Neuronal stem cell (in vitro differentiated cells): Measurements from ENCODE around the gene TTLL10.

ENCODE experiments used
- DNase-seq: peaks from one replicate; pipeline ENCODE4 v3.0.0-alpha.2; 2013; ENCODE audit warnings: low spot score
- H2AFZ ChIP-seq: one replicate; pipeline ENCODE4 v1.6.1; 2013; ENCODE audit warnings: mild to moderate bottlenecking, low read length, inconsistent platforms
- H2AK5ac ChIP-seq: 2 replicates; pipeline ENCODE4 v1.6.1; 2013; ENCODE audit warnings: low read depth, mild to moderate bottlenecking, inconsistent platforms, low read length, moderate library complexity, mixed read lengths
- H2BK120ac ChIP-seq: 2 replicates; pipeline ENCODE4 v1.6.1; 2013; ENCODE audit warnings: low read depth, mild to moderate bottlenecking, inconsistent platforms, low read length, moderate library complexity, mixed read lengths
- H2BK12ac ChIP-seq: one replicate; pipeline ENCODE4 v1.6.1; 2013; ENCODE audit warnings: low read length, inconsistent platforms
- H2BK15ac ChIP-seq: 2 replicates; pipeline ENCODE4 v1.6.1; 2013; ENCODE audit warnings: mild to moderate bottlenecking, low read length, inconsistent platforms, mixed read lengths
- H2BK5ac ChIP-seq: one replicate; pipeline ENCODE4 v1.6.1; 2013; ENCODE audit warnings: inconsistent platforms, mild to moderate bottlenecking, low read length, moderate library complexity
- H3K14ac ChIP-seq: one replicate; pipeline ENCODE4 v1.6.1; 2013; ENCODE audit warnings: low read length, inconsistent platforms
- H3K18ac ChIP-seq: 2 replicates; pipeline ENCODE4 v1.6.1; 2013; ENCODE audit warnings: low read length, inconsistent platforms
- H3K23ac ChIP-seq: 2 replicates; pipeline ENCODE4 v1.6.1; 2013; ENCODE audit warnings: low read depth, mild to moderate bottlenecking, mixed read lengths, low read length, inconsistent platforms; ENCODE audit not compliant: poor library complexity
- H3K27ac ChIP-seq: replicated peaks from 3 replicates; pipeline ENCODE4 v1.5.1; 2013; ENCODE audit warnings: low read length, inconsistent platforms
- H3K27me3 ChIP-seq, 3 experiments: 2 replicates each; pipeline ENCODE4 v1.6.1; 2013; ENCODE audit warnings: low read length in 3 of 3, mild to moderate bottlenecking in 2 of 3, inconsistent platforms in 1 of 3, low read depth in 1 of 3, mixed read lengths in 1 of 3, moderate library complexity in 1 of 3; ENCODE audit not compliant: control insufficient read depth in 3 of 3, insufficient read depth in 3 of 3
- H3K36me3 ChIP-seq, 2 donors: replicated peaks in 1 of 2; 2 replicates each; pipeline ENCODE4 v1.6.1; 2013; ENCODE audit warnings: low read length in 2 of 2; ENCODE audit not compliant: control insufficient read depth in 2 of 2, insufficient read depth in 2 of 2
- H3K4ac ChIP-seq: 2 replicates; pipeline ENCODE4 v1.6.1; 2013; ENCODE audit warnings: inconsistent platforms, mild to moderate bottlenecking, low read length, moderate library complexity
- H3K4me1 ChIP-seq, 2 donors: 1 replicate in 1 of 2; 2 replicates in 1 of 2; pipeline ENCODE4 v1.6.1; 2013; ENCODE audit warnings: low read length in 2 of 2, low read depth in 1 of 2; ENCODE audit not compliant: control insufficient read depth in 2 of 2, insufficient read depth in 1 of 2
- H3K4me2 ChIP-seq: one replicate; pipeline ENCODE4 v1.6.1; 2013; ENCODE audit warnings: mild to moderate bottlenecking, low read length, inconsistent platforms; ENCODE audit not compliant: insufficient read depth, poor library complexity, severe bottlenecking
- H3K4me3 ChIP-seq, 2 donors: 2 replicates each; pipeline ENCODE4 v1.5.1; 2013; ENCODE audit warnings: low read length in 2 of 2, mild to moderate bottlenecking in 2 of 2, inconsistent platforms in 1 of 2, moderate library complexity in 1 of 2
- H3K79me1 ChIP-seq: one replicate; pipeline ENCODE4 v1.6.1; 2013; ENCODE audit warnings: low read depth, mild to moderate bottlenecking, inconsistent platforms, low read length, moderate library complexity
- H3K9ac ChIP-seq: one replicate; pipeline ENCODE4 v1.6.1; 2013; ENCODE audit warnings: mild to moderate bottlenecking, low read depth, low read length, inconsistent platforms; ENCODE audit not compliant: poor library complexity
- H3K9me3 ChIP-seq, 2 donors: replicated peaks in 1 of 2; 2 replicates each; pipeline versions ENCODE3 to v1.6.1; 2013; ENCODE audit warnings: low read length in 2 of 2, mild to moderate bottlenecking in 2 of 2, inconsistent platforms in 1 of 2, low read depth in 1 of 2, mixed read lengths in 1 of 2, moderate library complexity in 1 of 2; ENCODE audit not compliant: control insufficient read depth in 2 of 2, insufficient read depth in 1 of 2
- H4K8ac ChIP-seq: one replicate; pipeline ENCODE4 v1.6.1; 2013; ENCODE audit warnings: low read depth, mild to moderate bottlenecking, inconsistent platforms, low read length, moderate library complexity
- H4K91ac ChIP-seq: one replicate; pipeline ENCODE4 v1.6.1; 2013; ENCODE audit warnings: low read length, low read depth, mild to moderate bottlenecking, inconsistent platforms; ENCODE audit not compliant: poor library complexity
- WGBS, 2 donors: extraction: QIAGEN DNeasy Blood & Tissue Kit; methylation state at CpG; one replicate each; pipeline ENCODE4 v1.1.7; 2013; ENCODE audit warnings: missing lambda C conversion rate in 2 of 2, mixed read lengths in 1 of 2; ENCODE audit not compliant: insufficient read length in 2 of 2, insufficient replicate concordance in 1 of 2; ENCODE audit errors: extremely low coverage in 2 of 2; 5-methylcytosine and 5-hydroxymethylcytosine counted together

The TTLL10 gene

DNA sequence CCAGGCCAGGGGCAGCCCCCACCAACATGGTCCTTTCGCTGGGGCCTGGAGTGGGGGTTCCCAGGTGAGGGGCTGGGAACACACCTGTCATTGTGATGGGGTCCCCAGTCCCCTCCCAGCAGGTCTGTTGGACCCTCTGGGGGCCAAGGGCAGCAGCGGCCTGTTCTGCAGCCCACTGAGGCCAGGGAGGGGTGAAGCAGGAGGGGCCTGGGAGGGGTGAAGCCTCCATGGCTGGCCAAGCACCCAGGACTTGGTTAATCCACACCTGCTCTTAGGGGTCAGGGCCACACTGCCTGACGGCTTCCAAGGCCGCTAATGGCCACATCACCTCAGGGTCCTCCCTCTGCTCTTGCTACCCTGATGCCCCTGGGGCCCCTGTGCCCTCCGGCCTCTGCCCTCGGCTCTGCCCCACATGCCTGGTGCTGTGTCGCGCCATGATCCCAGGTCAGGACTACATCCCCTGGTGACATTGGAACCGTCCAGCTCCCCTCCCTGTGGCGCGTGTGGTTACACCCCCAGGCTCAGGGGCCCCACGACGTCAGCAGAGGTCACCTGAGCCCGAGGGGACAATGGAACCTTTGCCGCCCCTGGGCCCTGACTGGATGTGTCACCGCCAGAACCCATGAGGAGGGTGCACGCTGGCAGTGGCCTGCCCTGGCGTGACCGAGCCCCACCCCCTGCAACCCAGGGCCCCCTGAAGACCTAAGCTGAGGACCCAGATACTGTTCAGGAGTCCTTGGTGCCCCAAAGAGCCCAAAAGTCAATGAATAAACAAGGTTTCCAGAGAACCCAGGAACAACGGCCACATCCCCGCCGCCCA is 25.7 kb downstream of the TTLL10 start:
- peak overlapping the region; percentile 83 for H2BK15ac ChIP-seq
- H3K14ac ChIP-seq = no peak overlapping the region
- H3K36me3 ChIP-seq = no peaks in the 10 kb centered on the region
- peaks cover 4 to 5% of the 10 kb centered on the region in 2 donors for H3K9me3 ChIP-seq
- H3K4ac ChIP-seq = no peak overlapping the region
- H2BK12ac ChIP-seq = peak overlapping the region; percentile 58
- no peak overlapping the region for H3K4me2 ChIP-seq
- peak overlapping the region; percentile 90 for H2BK5ac ChIP-seq
- no peak overlapping the region for H3K9ac ChIP-seq
- no peak overlapping the region for H4K91ac ChIP-seq
- H2AFZ ChIP-seq = no peak overlapping the region
- DNase-seq = no peak
- H2BK120ac ChIP-seq = peak overlapping the region; percentile 9
- H2AK5ac ChIP-seq = peak overlapping the region; percentile 99
- H3K18ac ChIP-seq = peak overlapping the region; percentile 38
- H4K8ac ChIP-seq = no peak overlapping the region
- H3K27me3 ChIP-seq = peaks cover 0 to 10% (median 6%) of the 10 kb centered on the region in 3 experiments
- H3K27ac ChIP-seq = no peak overlapping the region
- no CpG with 5 or more reads among the region's 22 CpGs for WGBS, 2 donors
- H3K23ac ChIP-seq = no peak overlapping the region
- peaks cover 3 to 14% of the 10 kb centered on the region in 2 donors for H3K4me1 ChIP-seq
- no peak overlapping the region for H3K4me3 ChIP-seq
- no peaks in the 10 kb centered on the region for H3K79me1 ChIP-seq

DNA sequence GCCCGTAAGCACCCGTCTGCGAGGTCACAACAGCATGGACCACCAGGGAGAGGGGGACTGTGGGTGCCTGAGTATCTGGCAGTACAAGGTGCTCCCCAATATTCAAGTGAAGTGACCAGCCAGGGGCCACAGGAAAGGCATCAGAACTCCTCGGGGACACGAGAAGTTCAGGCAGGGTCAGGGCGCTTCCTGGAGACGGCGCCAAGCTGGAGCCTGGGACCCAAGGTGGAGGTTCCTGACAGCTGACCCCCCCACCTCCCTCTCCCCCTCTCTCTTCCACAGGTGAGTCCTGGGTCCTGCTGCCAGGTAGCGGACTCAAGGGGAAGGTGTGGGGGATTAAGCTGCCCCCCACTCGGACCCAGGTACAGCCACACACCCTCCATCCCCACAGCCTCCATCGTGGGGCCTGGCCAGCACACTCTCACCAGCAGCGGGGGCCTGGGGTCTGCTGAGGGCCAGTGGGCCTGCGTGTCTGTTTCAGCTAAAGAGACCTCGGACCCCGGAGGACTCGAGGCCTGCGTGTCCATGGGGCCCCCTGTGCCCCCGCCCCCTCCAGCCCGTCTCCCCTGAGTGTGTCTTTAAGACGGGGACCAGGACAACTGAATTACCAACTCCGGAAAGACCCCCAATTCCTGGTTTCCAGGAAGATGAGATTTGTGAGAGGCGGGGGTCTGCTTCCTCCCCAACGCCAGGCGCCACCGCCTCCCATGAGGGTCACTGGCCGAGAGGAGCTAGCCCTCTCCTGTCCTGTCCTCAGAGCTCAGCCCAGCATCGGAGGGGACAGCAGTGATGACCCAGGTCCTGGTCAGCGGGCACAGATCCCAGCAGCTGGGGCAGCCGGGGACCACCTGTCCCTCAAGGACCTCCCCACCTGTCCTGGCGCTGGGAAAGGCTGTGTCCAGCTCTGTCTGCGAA is 26.5 kb downstream of the TTLL10 start:
- H3K27me3 ChIP-seq = peaks cover 0 to 18% (median 7%) of the 10 kb centered on the region in 3 experiments
- no peaks in the 10 kb centered on the region for H3K36me3 ChIP-seq
- H4K8ac ChIP-seq = no peak overlapping the region
- H2BK5ac ChIP-seq = no peak overlapping the region
- H3K4me1 ChIP-seq = peaks cover 3 to 14% of the 10 kb centered on the region in 2 donors
- H2BK15ac ChIP-seq = peak overlapping the region; percentile 83
- peak overlapping the region; percentile 86 for H3K4ac ChIP-seq
- H2BK120ac ChIP-seq = no peak overlapping the region
- H3K9ac ChIP-seq = peak overlapping the region; percentile 53
- peak overlapping the region; percentile 58 for H2BK12ac ChIP-seq
- no peaks in the 10 kb centered on the region for H3K9me3 ChIP-seq
- no CpG with 5 or more reads among the region's 31 CpGs for WGBS, 2 donors
- H3K18ac ChIP-seq = peak overlapping the region; percentile 85
- H3K4me3 ChIP-seq = no peak overlapping the region
- peak overlapping the region; percentile 83 for H3K23ac ChIP-seq
- H3K79me1 ChIP-seq = no peaks in the 10 kb centered on the region
- no peak overlapping the region for H4K91ac ChIP-seq
- H3K27ac ChIP-seq = no peak overlapping the region
- DNase-seq = no peak
- H2AFZ ChIP-seq = peak overlapping the region; percentile 93
- H3K4me2 ChIP-seq = peak overlapping the region; percentile 83
- no peak overlapping the region for H3K14ac ChIP-seq
- H2AK5ac ChIP-seq = peak overlapping the region; percentile 99

DNA sequence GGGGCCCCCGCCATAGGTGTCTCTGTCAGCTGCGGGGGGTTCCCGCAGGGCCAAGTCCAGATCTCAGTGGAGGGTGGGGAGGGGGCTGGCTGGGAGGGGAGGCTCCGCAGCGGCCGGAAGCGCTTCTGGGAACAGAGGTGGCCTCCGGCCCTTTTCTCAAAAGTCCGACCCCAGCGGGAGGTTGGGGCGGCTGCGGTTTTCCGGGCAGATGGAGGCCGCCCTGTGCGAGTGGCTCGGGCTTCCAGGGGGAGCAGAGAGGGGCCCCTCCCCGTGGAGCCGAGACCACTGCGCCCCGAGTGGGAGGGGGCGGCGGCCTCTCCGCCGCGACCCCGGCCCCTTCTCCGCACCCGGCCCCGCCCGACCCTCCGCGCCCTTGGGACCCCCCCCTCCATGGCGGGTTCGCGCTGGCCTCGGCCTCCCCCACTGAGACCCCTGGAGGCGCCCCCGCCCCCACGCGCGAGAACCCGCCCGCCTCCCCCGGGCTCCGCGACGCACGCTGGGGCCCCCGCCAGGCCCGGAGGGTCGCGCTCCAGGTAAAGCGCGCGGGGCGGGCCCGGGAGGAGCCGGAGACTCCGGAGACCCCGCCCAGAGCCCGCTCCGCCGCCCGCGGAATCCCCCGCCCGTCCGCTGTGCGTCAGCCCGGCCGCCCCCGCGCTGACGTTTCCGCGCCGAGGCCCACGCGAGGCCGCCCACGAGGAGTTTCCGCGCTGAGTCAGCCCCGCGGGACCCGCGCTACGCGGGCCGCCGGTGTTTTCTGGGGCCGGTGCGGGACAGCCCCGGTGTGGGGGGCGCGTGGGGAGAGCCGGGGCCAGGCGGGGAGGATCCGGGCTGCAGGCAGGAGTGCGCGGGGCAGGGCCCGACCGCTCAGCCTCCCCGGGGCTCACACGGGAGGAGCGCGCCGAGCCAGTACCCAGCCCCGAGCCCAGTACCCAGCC is 27.5 kb downstream of the TTLL10 start:
- Histone ChIP-seq H4K91ac (no peak overlapping the region), H2BK120ac (no peak overlapping the region), H2BK15ac (peak overlapping the region; percentile 83), H2AK5ac (peak overlapping the region; percentile 99), H3K23ac (no peak overlapping the region), H3K4ac (peak overlapping the region; percentile 86), H2BK5ac (no peak overlapping the region), H3K9me3 (no peaks in the 10 kb centered on the region), H3K27me3 (peaks cover 0 to 27% (median 17%) of the 10 kb centered on the region in 3 experiments), H3K4me3 (peak overlapping the region; percentile 36 to 79), H3K4me1 (peaks cover 5 to 14% of the 10 kb centered on the region in 2 donors), H3K9ac (peak overlapping the region; percentile 44), H4K8ac (no peak overlapping the region), H2BK12ac (peak overlapping the region; percentile 22), H3K4me2 (peak overlapping the region; percentile 83), H2AFZ (peak overlapping the region; percentile 93), H3K18ac (peak overlapping the region; percentile 87), H3K27ac (no peak overlapping the region), H3K14ac (no peak overlapping the region), H3K36me3 (no peaks in the 10 kb centered on the region), H3K79me1 (no peaks in the 10 kb centered on the region)
- peak; percentile 27 for DNase-seq
- no CpG with 5 or more reads among the region's 109 CpGs for WGBS, 2 donors
